ENCODE measurements around the gene FRMD1. TPM values are rescaled to one million over a fixed set of nuclear protein-coding genes. Genes with fewer than 3 reads are reported as not detected.

Gene FRMD1
- total RNA-seq, 4 donors from 2014 or later = 35.4 to 86.4 (median 47.7) TPM

- in situ Hi-C loops (cut with MboI; ENCODE audit: low pct_ligation_motif_present in 1 of 4, low pct_unique_long_range_greater_than_20kb in 1 of 4, low sequenced_read_pairs in 3 of 4) (no loop called here), intact Hi-C loops (cut with DNase I; ENCODE audit: low total_unique reads) (no loop called here)
- no peak overlapping the region for H3K27ac ChIP-seq
Measured at GRCh38 chr6:168100011-168100802, 21.2 kb upstream of the FRMD1 start.

GRCh38 chr6:168099201-168100010 lies 20.4 kb upstream of the FRMD1 start:
- H3K4me3 ChIP-seq = no peak overlapping the region
- H3K36me3 ChIP-seq = no peaks in the 10 kb centered on the region
- intact Hi-C loops (cut with DNase I; ENCODE audit: low total_unique reads) (no loop called here), in situ Hi-C loops (cut with MboI; ENCODE audit: low pct_ligation_motif_present in 1 of 4, low pct_unique_long_range_greater_than_20kb in 1 of 4, low sequenced_read_pairs in 3 of 4) (no loop called here)
- 74% methylated on average over 23 of the region's 23 CpGs; no CpG with 5 or more reads in 1 of the 2 donors for WGBS, 2 donors (ENCODE audit: low coverage in 1 of 2)
- no peak overlapping the region for H3K27ac ChIP-seq
- TF ChIP-seq EP300 (IDR thresholded peaks at IDR 0.05; ENCODE audit: low read depth) (no peak), POLR2A (IDR thresholded peaks at IDR 0.05) (no peak), POLR2AphosphoS5 (IDR thresholded peaks at IDR 0.05) (no peak), CTCF (IDR thresholded peaks at IDR 0.05) (no peak)
- DNase-seq = no peak
- H3K9me3 ChIP-seq = no peaks in the 10 kb centered on the region
- H3K27me3 ChIP-seq = peaks cover 38% of the 10 kb centered on the region
- H3K4me1 ChIP-seq = peaks cover 0 to 9% (median 2%) of the 10 kb centered on the region in 4 donors

More at GRCh38 chr6:168100011-168100802, 21.2 kb upstream of the FRMD1 start:
- no peak for TF ChIP-seq POLR2AphosphoS5 (IDR thresholded peaks at IDR 0.05)
- no peak for TF ChIP-seq POLR2A (IDR thresholded peaks at IDR 0.05)
- H3K27me3 ChIP-seq = peaks cover 38% of the 10 kb centered on the region
- 83 to 85% methylated on average over 4 to 25 of the region's 26 CpGs for WGBS, 2 donors (ENCODE audit: low coverage in 1 of 2)
- no peak for DNase-seq
- H3K9me3 ChIP-seq = no peaks in the 10 kb centered on the region
- peaks cover 0 to 9% (median 2%) of the 10 kb centered on the region in 4 donors for H3K4me1 ChIP-seq
- H3K4me3 ChIP-seq = no peak overlapping the region
- H3K36me3 ChIP-seq = no peaks in the 10 kb centered on the region

- Histone ChIP-seq H3K9me3 (no peaks in the 10 kb centered on the region), H3K4me3 (no peak overlapping the region), H3K27ac (no peak overlapping the region), H3K4me1 (peaks cover 0 to 13% (median 4%) of the 10 kb centered on the region in 4 donors), H3K27me3 (peaks cover 38% of the 10 kb centered on the region), H3K36me3 (no peaks in the 10 kb centered on the region)
- TF ChIP-seq POLR2A (IDR thresholded peaks at IDR 0.05) (no peak), POLR2AphosphoS5 (IDR thresholded peaks at IDR 0.05) (no peak), EP300 (IDR thresholded peaks at IDR 0.05; ENCODE audit: low read depth) (no peak), CTCF (IDR thresholded peaks at IDR 0.05) (no peak)
- 92% methylated on average over 10 of the region's 13 CpGs; no CpG with 5 or more reads in 1 of the 2 donors for WGBS, 2 donors (ENCODE audit: low coverage in 1 of 2)
- intact Hi-C loops (cut with DNase I; ENCODE audit: low total_unique reads) = no loop called here
- DNase-seq = no peak
- in situ Hi-C loops (cut with MboI; ENCODE audit: low pct_ligation_motif_present in 1 of 4, low pct_unique_long_range_greater_than_20kb in 1 of 4, low sequenced_read_pairs in 3 of 4) = no loop called here
Measured at GRCh38 chr6:168098431-168098861, 19.4 kb upstream of the FRMD1 start.

- Histone ChIP-seq H3K27ac (no peak overlapping the region), H3K36me3 (no peaks in the 10 kb centered on the region), H3K4me3 (no peak overlapping the region), H3K9me3 (no peaks in the 10 kb centered on the region), H3K27me3 (peaks cover 38% of the 10 kb centered on the region), H3K4me1 (peaks cover 0 to 15% (median 5%) of the 10 kb centered on the region in 4 donors)
- intact Hi-C loops (cut with DNase I; ENCODE audit: low total_unique reads) = no loop called here
- no peak for TF ChIP-seq POLR2A (IDR thresholded peaks at IDR 0.05)
- no peak for TF ChIP-seq POLR2AphosphoS5 (IDR thresholded peaks at IDR 0.05)
- no peak for TF ChIP-seq EP300 (IDR thresholded peaks at IDR 0.05; ENCODE audit: low read depth)
- no peak for TF ChIP-seq CTCF (IDR thresholded peaks at IDR 0.05)
- in situ Hi-C loops (cut with MboI; ENCODE audit: low pct_ligation_motif_present in 1 of 4, low pct_unique_long_range_greater_than_20kb in 1 of 4, low sequenced_read_pairs in 3 of 4) = no loop called here
- 93% methylated on average over 21 of the region's 22 CpGs; no CpG with 5 or more reads in 1 of the 2 donors for WGBS, 2 donors (ENCODE audit: low coverage in 1 of 2)
- no peak for DNase-seq
Measured at GRCh38 chr6:168097621-168098430, 18.8 kb upstream of the FRMD1 start.

Data from transverse colon (tissue), 4 donors.